HCT116 (cell line): ENCODE data around the gene MYH13. TPM values are rescaled to one million over a fixed set of nuclear protein-coding genes. Genes with fewer than 3 reads are reported as not detected.

Experiments used
- ATAC-seq: fragments of 200-7000 bp; cut with Tn5 transposase; 2 replicates; pipeline ENCODE4 v1.9.1; 2020; ENCODE audit warnings: mild to moderate bottlenecking, moderate library complexity
- BruUV-seq: library from RNA; stranded (reverse); fragments of 400-500 nt; replicated peaks from 2 replicates; lab custom pipeline; 2021; lab: Mats Ljungman, UMichigan
- CTCF ChIA-PET: fragments of 300-600 bp; sonication (Branson Sonifier 250); formaldehyde crosslinking; loops from one replicate; lab custom pipeline; 2021; ENCODE audit warnings: antibody characterized with exemption; lab: Charles Lee
- POLR2A ChIA-PET: fragments of 300-600, 350-600 bp; sonication (Branson Sonifier 250); formaldehyde crosslinking; loops from one replicate; lab custom pipeline; 2021; ENCODE audit warnings: antibody characterized with exemption; lab: Charles Lee
- RAD21 ChIA-PET, 2 experiments: fragments of 300-600 bp; sonication (Branson Sonifier 250); formaldehyde crosslinking; loops; one replicate each; lab custom pipeline; 2023; ENCODE audit warnings: low total read pairs in 2 of 2; ENCODE audit not compliant: uncharacterized antibody in 2 of 2, unreplicated experiment in 2 of 2, low non-redundant PET in 1 of 2; lab: Charles Lee
- DNase-seq: peaks from one replicate; pipeline ENCODE4 v3.0.0-alpha.2; 2010; ENCODE audit warnings: low read depth, low spot score
- H2AFZ ChIP-seq: fragments of 200-600 bp; shearing (Covaris generic), sonication (generic); 2 replicates; pipeline ENCODE4 v1.6.1; 2017; ENCODE audit warnings: low read depth, mixed run types, mixed read lengths, antibody characterized with exemption, low read length; ENCODE audit not compliant: poor library complexity, severe bottlenecking
- H3K27ac ChIP-seq: 2 replicates; pipeline ENCODE4 v1.5.1; 2012; ENCODE audit warnings: low read depth, low read length
- H3K27me3 ChIP-seq: fragments of 200-600 bp; sonication (generic); 2 replicates; pipeline ENCODE4 v1.6.1; 2016; ENCODE audit warnings: mixed run types, low read length, mixed read lengths; ENCODE audit not compliant: insufficient read depth
- H3K36me3 ChIP-seq, 2 experiments: fragments of 200-500 bp in 1 of 2; fragments of 200-600 bp in 1 of 2; sonication (Bioruptor generic) in 1 of 2; sonication (generic) in 1 of 2; 2 replicates each; pipeline versions ENCODE4 v1.5.1 to v1.6.1; 2014 to 2016; ENCODE audit warnings: low read length in 2 of 2, inconsistent platforms in 1 of 2, mixed read lengths in 1 of 2, mixed run types in 1 of 2; ENCODE audit not compliant: insufficient read depth in 2 of 2, control insufficient read depth in 1 of 2
- H3K4me1 ChIP-seq, 2 experiments: fragments of 200-600 bp in 1 of 2; sonication (generic) in 1 of 2; 2 replicates each; pipeline versions ENCODE4 v1.5.1 to v1.6.1; 2012 to 2017; ENCODE audit warnings: low read length in 2 of 2, inconsistent platforms in 1 of 2, mild to moderate bottlenecking in 1 of 2, mixed read lengths in 1 of 2, mixed run types in 1 of 2, moderate library complexity in 1 of 2; ENCODE audit not compliant: insufficient read depth in 2 of 2, control insufficient read depth in 1 of 2
- H3K4me2 ChIP-seq: fragments of 200-600 bp; sonication (generic); 2 replicates; pipeline ENCODE4 v1.6.1; 2017; ENCODE audit warnings: mixed run types, low read length, mixed read lengths
- H3K4me3 ChIP-seq, 2 experiments: fragments of 200-600 bp in 1 of 2; sonication (generic) in 1 of 2; replicated peaks in 1 of 2; 2 replicates each; pipeline ENCODE4 v1.5.1; 2011 to 2016; ENCODE audit warnings: low read length in 2 of 2, control low read depth in 1 of 2, low read depth in 1 of 2, mild to moderate bottlenecking in 1 of 2, mixed read lengths in 1 of 2, mixed run types in 1 of 2
- H3K79me2 ChIP-seq: fragments of 200-600 bp; sonication (generic); 2 replicates; pipeline ENCODE4 v1.6.1; 2017; ENCODE audit warnings: mild to moderate bottlenecking, mixed run types, low read length, moderate library complexity, mixed read lengths; ENCODE audit not compliant: insufficient read depth
- H3K9ac ChIP-seq: fragments of 200-600 bp; sonication (generic); 2 replicates; pipeline ENCODE4 v1.6.1; 2016; ENCODE audit warnings: low read length, mixed read lengths
- H3K9me2 ChIP-seq: fragments of 200-600 bp; sonication (generic), shearing (Covaris generic); 2 replicates; pipeline ENCODE4 v1.6.1; 2017; ENCODE audit warnings: mixed run types, mild to moderate bottlenecking, moderate library complexity; ENCODE audit not compliant: insufficient read depth
- H3K9me3 ChIP-seq, 2 experiments: fragments of 200-500 bp in 1 of 2; fragments of 200-600 bp in 1 of 2; sonication (Bioruptor generic) in 1 of 2; sonication (generic) in 1 of 2; 2 replicates each; pipeline ENCODE4 v1.6.1; 2014 to 2017; ENCODE audit warnings: low read length in 2 of 2, mixed read lengths in 2 of 2, inconsistent platforms in 1 of 2, low read depth in 1 of 2, mild to moderate bottlenecking in 1 of 2, mixed run types in 1 of 2, moderate library complexity in 1 of 2; ENCODE audit not compliant: control insufficient read depth in 1 of 2, insufficient read depth in 1 of 2
- H4K20me1 ChIP-seq: fragments of 200-600 bp; sonication (generic), shearing (Covaris generic); 2 replicates; pipeline ENCODE4 v1.6.1; 2017; ENCODE audit warnings: mixed run types, mild to moderate bottlenecking, moderate library complexity; ENCODE audit not compliant: insufficient read depth
- CTCF ChIP-seq, 3 experiments: fragments of 200-600 bp in 1 of 3; sonication (generic) in 1 of 3; IDR thresholded peaks in 2 of 3; conservative IDR thresholded peaks in 1 of 3; 2 replicates each; pipeline ENCODE4 v1.5.1; 2012 to 2017; ENCODE audit warnings: low read depth in 2 of 3, low read length in 2 of 3, antibody characterized with exemption in 1 of 3, borderline replicate concordance in 1 of 3, control low read depth in 1 of 3, mild to moderate bottlenecking in 1 of 3, mixed read lengths in 1 of 3, mixed run types in 1 of 3, moderate library complexity in 1 of 3; ENCODE audit not compliant: insufficient read depth in 1 of 3
- FOSL1 ChIP-seq: IDR thresholded peaks from 2 replicates; pipeline ENCODE4 v1.6.1; 2012; ENCODE audit warnings: low read depth
- SIN3A ChIP-seq: IDR thresholded peaks from 2 replicates; pipeline ENCODE4 v1.6.1; 2012; ENCODE audit warnings: low read depth
- SRF ChIP-seq: IDR thresholded peaks from 2 replicates; pipeline ENCODE4 v1.6.1; 2012; ENCODE audit warnings: low read depth
- intact Hi-C: fragments of 100-400 bp; cut with micrococcal nuclease; formaldehyde crosslinking; loops from 2 replicates; pipeline ENCODE4 v1.10.0; 2022
- total RNA-seq: library from RNA; stranded (reverse); gene quantifications from one replicate; pipeline ENCODE4 v1.2.1, GENCODE V29; 2021; ENCODE audit not compliant: unreplicated experiment

Gene MYH13
- total RNA-seq, 1 experiment from 2014 or later = not detected

- DNase-seq (no peak), ATAC-seq (no peak)
- Histone ChIP-seq H3K79me2 (no peaks in the 10 kb centered on the region), H3K36me3 (no peaks in the 10 kb centered on the region), H4K20me1 (no peaks in the 10 kb centered on the region; the same call in 1 of the 2 replicates), H3K27me3 (no peaks in the 10 kb centered on the region), H2AFZ (no peak overlapping the region), H3K9me2 (no peaks in the 10 kb centered on the region), H3K4me2 (no peak overlapping the region), H3K4me3 (no peak overlapping the region), H3K4me1 (no peaks in the 10 kb centered on the region), H3K9me3 (no peaks in the 10 kb centered on the region), H3K27ac (no peak overlapping the region), H3K9ac (no peak overlapping the region)
- POLR2A ChIA-PET = no interaction called here
- peak in 2 of 3 experiments; percentile 37 to 46; a peak in 4 of 6 replicates for TF ChIP-seq CTCF (IDR thresholded peaks at IDR 0.05 in 2 of 3, conservative IDR thresholded peaks at IDR 0.05 in 1 of 3; ENCODE audit: borderline replicate concordance in 1 of 3, insufficient read depth in 1 of 3, low read depth in 2 of 3, low read length in 2 of 3)
- no peak for TF ChIP-seq SRF
- RAD21 ChIA-PET = no interaction called here
- intact Hi-C loops = no loop called here
- CTCF ChIA-PET = no interaction called here
- no TSS peak for BruUV-seq
These were observed 25.5 kb upstream of the MYH13 start for GRCh38 chr17:10398352-10398751.

GRCh38 chr17:10396524-10397163, 23.8 kb upstream of the MYH13 start:
- Histone ChIP-seq H3K36me3 (no peaks in the 10 kb centered on the region), H3K4me1 (no peaks in the 10 kb centered on the region), H2AFZ (no peak overlapping the region), H3K4me2 (no peak overlapping the region), H3K27me3 (peaks cover 4% of the 10 kb centered on the region), H3K79me2 (no peaks in the 10 kb centered on the region), H3K9me3 (no peaks in the 10 kb centered on the region), H3K4me3 (no peak overlapping the region), H4K20me1 (no peaks in the 10 kb centered on the region; the same call in 1 of the 2 replicates), H3K9ac (no peak overlapping the region), H3K9me2 (no peaks in the 10 kb centered on the region), H3K27ac (no peak overlapping the region)
- no TSS peak for BruUV-seq
- intact Hi-C loops = no loop called here
- no peak for TF ChIP-seq SIN3A
- no peak for TF ChIP-seq FOSL1
- CTCF ChIA-PET = no interaction called here
- RAD21 ChIA-PET = no interaction called here
- DNase-seq (no peak), ATAC-seq (no peak)
- POLR2A ChIA-PET = no interaction called here
